HG03457 (cell line): Measurements from ENCODE around the gene ANKRD12.

ENCODE experiments used
- ATAC-seq: cut with Tn5 transposase; IDR thresholded peaks from one replicate; pipeline ENCODE4 v1.9.1; 2021; ENCODE audit warnings: moderate number of reproducible peaks; ENCODE audit not compliant: unreplicated experiment

Gene ANKRD12

GRCh38 chr18:9106094-9106493 is 30.5 kb upstream of the ANKRD12 start:
- no peak for ATAC-seq

- ATAC-seq = no peak
These were observed 29.6 kb upstream of the ANKRD12 start for GRCh38 chr18:9106800-9107584.

GRCh38 chr18:9108911-9109310 is 27.7 kb upstream of the ANKRD12 start:
- no peak for ATAC-seq

- ATAC-seq = no peak
These were observed 27.1 kb upstream of the ANKRD12 start for GRCh38 chr18:9109523-9109922.

GRCh38 chr18:9113468-9114149 is 23.0 kb upstream of the ANKRD12 start:
- ATAC-seq = no peak

- no peak for ATAC-seq
These were observed 20.6 kb upstream of the ANKRD12 start for GRCh38 chr18:9115984-9116383.

GRCh38 chr18:9117980-9118841 is 18.4 kb upstream of the ANKRD12 start:
- no peak for ATAC-seq

- ATAC-seq = no peak
These were observed 15.8 kb upstream of the ANKRD12 start for GRCh38 chr18:9120796-9121195.

- ATAC-seq = no peak
These were observed 13.1 kb upstream of the ANKRD12 start for GRCh38 chr18:9123520-9123919.

GRCh38 chr18:9124824-9125223 is 11.8 kb upstream of the ANKRD12 start:
- no peak for ATAC-seq

GRCh38 chr18:9126337-9126736 is 10.2 kb upstream of the ANKRD12 start:
- ATAC-seq = no peak

GRCh38 chr18:9130195-9130594 is 6.4 kb upstream of the ANKRD12 start:
- ATAC-seq = no peak

- ATAC-seq = no peak
These were observed 5.8 kb upstream of the ANKRD12 start for GRCh38 chr18:9130806-9131205.

GRCh38 chr18:9132628-9133027 is 4.0 kb upstream of the ANKRD12 start:
- ATAC-seq = no peak

GRCh38 chr18:9133225-9133624 is 3.4 kb upstream of the ANKRD12 start:
- no peak for ATAC-seq

GRCh38 chr18:9135081-9135911 is 1.3 kb upstream of the ANKRD12 start:
- no peak for ATAC-seq

GRCh38 chr18:9135912-9136314 is 668 bp upstream of the ANKRD12 start:
- peak; percentile 14 for ATAC-seq

GRCh38 chr18:9137168-9138066 is 836 bp downstream of the ANKRD12 start:
- peak; percentile 24 for ATAC-seq

- ATAC-seq = no peak
These were observed 2.9 kb downstream of the ANKRD12 start for GRCh38 chr18:9139400-9140039.
